Nephron (organoid): ENCODE measurements around the gene PDE6D.
"Not testable (repeated sequence)": the region's sequence is repeated elsewhere in the genome, so short reads cannot be mapped to it uniquely, and the experiment has no call there.

Experiments used
- H3K27ac Mint-ChIP-seq, 3 experiments: 2 replicates each; pipeline ENCODE4 v1.8.0; 2020; ENCODE audit warnings: mixed read lengths in 3 of 3, mild to moderate bottlenecking in 2 of 3, moderate library complexity in 1 of 3
- H3K27me3 Mint-ChIP-seq: 2 replicates; pipeline ENCODE4 v1.8.0; 2021; ENCODE audit warnings: low read depth, mild to moderate bottlenecking, moderate library complexity, mixed read lengths
- H3K36me3 Mint-ChIP-seq: 2 replicates; pipeline ENCODE4 v1.8.0; 2020; ENCODE audit warnings: low read depth, mixed read lengths
- H3K4me1 Mint-ChIP-seq: 2 replicates; pipeline ENCODE4 v1.8.0; 2020; ENCODE audit warnings: mixed read lengths
- H3K4me3 Mint-ChIP-seq, 3 experiments: 2 replicates each; pipeline ENCODE4 v1.8.0; 2020; ENCODE audit warnings: mild to moderate bottlenecking in 3 of 3, mixed read lengths in 3 of 3, moderate library complexity in 2 of 3
- H3K9me3 Mint-ChIP-seq: 2 replicates; pipeline ENCODE4 v1.8.0; 2020; ENCODE audit warnings: mixed read lengths
- TF ChIP-seq, protein P1 (sequence below), 3 experiments: fragments of 200-600 bp; sonication (generic); IDR thresholded peaks; one replicate each; pipeline ENCODE4 v1.5.0; 2021; ENCODE audit warnings: antibody characterized with exemption in 3 of 3; ENCODE audit not compliant: unreplicated experiment in 3 of 3

The PDE6D gene

GRCh38 chr2:231714639-231715498 is 66.2 kb downstream of the PDE6D start:
- Mint-ChIP-seq H3K4me3 (peak overlapping the region; percentile 29 to 57 (median 57)), H3K27me3 (no peaks in the 10 kb centered on the region), H3K36me3 (peaks cover 33% of the 10 kb centered on the region), H3K9me3 (no peaks in the 10 kb centered on the region), H3K27ac (peak overlapping the region; percentile 4 to 71 (median 57)), H3K4me1 (peaks cover 47% of the 10 kb centered on the region)
- TF ChIP-seq, protein P1, sequence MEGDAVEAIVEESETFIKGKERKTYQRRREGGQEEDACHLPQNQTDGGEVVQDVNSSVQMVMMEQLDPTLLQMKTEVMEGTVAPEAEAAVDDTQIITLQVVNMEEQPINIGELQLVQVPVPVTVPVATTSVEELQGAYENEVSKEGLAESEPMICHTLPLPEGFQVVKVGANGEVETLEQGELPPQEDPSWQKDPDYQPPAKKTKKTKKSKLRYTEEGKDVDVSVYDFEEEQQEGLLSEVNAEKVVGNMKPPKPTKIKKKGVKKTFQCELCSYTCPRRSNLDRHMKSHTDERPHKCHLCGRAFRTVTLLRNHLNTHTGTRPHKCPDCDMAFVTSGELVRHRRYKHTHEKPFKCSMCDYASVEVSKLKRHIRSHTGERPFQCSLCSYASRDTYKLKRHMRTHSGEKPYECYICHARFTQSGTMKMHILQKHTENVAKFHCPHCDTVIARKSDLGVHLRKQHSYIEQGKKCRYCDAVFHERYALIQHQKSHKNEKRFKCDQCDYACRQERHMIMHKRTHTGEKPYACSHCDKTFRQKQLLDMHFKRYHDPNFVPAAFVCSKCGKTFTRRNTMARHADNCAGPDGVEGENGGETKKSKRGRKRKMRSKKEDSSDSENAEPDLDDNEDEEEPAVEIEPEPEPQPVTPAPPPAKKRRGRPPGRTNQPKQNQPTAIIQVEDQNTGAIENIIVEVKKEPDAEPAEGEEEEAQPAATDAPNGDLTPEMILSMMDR (IDR thresholded peaks at IDR 0.05; ENCODE audit: unreplicated experiment in 3 of 3): peak; percentile 86 to 93 (median 87)

DNA sequence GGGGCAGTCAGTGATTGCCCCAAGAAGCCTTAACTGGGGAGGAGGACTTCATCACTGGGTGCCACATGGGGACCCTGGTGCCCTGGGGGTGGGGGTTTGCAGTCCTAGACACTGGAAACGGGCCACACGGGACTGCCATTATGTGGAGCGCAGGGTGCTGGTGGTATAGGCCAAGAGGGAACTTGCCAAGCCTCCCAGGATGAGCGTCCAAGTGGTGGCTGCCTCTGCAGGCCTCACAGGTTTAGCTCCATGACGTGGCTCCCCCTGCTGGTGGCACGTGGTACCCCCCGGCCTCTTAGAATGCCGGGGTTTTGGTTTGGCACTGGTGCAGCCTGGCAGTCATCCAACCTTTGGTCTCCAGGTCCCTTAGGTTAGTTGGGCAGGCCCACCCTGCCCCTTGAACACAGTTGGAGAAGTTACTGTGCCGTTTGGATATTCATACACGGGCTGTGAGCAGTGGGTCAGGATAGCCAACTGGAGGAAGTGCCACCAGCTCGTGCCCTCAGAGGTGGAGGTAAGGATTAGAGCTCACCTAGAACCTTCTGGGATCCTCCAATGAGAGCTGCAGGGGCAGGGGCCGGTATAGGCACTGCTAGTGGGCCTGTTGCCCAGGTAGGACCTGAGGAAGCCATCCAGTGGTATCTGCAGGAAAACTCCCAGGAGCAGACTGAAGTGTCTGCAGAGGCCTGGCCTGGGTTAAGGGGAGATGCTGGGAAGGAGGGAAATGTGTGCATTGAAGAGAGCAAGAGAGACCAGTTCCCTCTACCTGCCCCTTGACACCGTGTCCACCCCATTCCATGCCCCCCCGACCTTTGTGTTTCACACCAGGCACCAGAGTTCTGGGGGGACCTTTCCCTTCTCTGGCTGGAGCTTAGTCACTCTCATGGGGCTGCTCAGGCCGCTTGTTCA is 67.1 kb downstream of the PDE6D start:
- no peaks in the 10 kb centered on the region for H3K27me3 Mint-ChIP-seq
- peak overlapping the region; percentile 63 to 79 (median 79) for H3K27ac Mint-ChIP-seq

DNA sequence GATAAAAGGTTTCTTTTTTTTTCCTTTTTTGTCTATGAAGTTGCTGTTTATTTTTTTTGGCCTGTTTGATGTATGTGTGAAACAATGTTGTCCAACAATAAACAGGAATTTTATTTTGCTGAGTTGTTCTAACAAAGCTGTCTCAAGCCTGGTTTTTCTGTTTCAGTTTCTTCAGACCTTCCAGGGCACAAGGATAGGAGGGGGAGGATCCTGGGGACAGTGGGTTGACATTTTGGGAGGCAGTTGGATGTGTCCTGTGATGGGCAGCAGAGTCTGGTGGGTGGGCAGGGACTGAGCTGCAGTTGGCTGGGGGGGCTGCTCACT is 67.7 kb downstream of the PDE6D start:
- peak overlapping the region; percentile 64 to 73 (median 72) for H3K4me3 Mint-ChIP-seq
- H3K27ac Mint-ChIP-seq: peak overlapping the region; percentile 63 to 79 (median 79)
- peaks cover 35% of the 10 kb centered on the region for H3K36me3 Mint-ChIP-seq
- H3K27me3 Mint-ChIP-seq, H3K9me3 Mint-ChIP-seq: not testable (repeated sequence)
- peaks cover 39% of the 10 kb centered on the region for H3K4me1 Mint-ChIP-seq

More for the DNA sequence above, 67.1 kb downstream of the PDE6D start:
- H3K9me3 Mint-ChIP-seq: no peaks in the 10 kb centered on the region
- peak overlapping the region; percentile 64 to 73 (median 72) for H3K4me3 Mint-ChIP-seq
- peaks cover 44% of the 10 kb centered on the region for H3K4me1 Mint-ChIP-seq
- H3K36me3 Mint-ChIP-seq: peaks cover 33% of the 10 kb centered on the region
- TF ChIP-seq, protein P1 (IDR thresholded peaks at IDR 0.05; ENCODE audit: unreplicated experiment in 3 of 3): peak; percentile 84 to 91 (median 90)

- Mint-ChIP-seq H3K4me1 (peaks cover 37% of the 10 kb centered on the region), H3K36me3 (peaks cover 36% of the 10 kb centered on the region), H3K4me3 (peak overlapping the region; percentile 87 to 92 (median 91)), H3K27ac (peak overlapping the region; percentile 62 to 96 (median 94))
- not testable (repeated sequence) for H3K27me3 Mint-ChIP-seq, H3K9me3 Mint-ChIP-seq
Measured at GRCh38 chr2:231712451-231713021, 68.5 kb downstream of the PDE6D start.

DNA sequence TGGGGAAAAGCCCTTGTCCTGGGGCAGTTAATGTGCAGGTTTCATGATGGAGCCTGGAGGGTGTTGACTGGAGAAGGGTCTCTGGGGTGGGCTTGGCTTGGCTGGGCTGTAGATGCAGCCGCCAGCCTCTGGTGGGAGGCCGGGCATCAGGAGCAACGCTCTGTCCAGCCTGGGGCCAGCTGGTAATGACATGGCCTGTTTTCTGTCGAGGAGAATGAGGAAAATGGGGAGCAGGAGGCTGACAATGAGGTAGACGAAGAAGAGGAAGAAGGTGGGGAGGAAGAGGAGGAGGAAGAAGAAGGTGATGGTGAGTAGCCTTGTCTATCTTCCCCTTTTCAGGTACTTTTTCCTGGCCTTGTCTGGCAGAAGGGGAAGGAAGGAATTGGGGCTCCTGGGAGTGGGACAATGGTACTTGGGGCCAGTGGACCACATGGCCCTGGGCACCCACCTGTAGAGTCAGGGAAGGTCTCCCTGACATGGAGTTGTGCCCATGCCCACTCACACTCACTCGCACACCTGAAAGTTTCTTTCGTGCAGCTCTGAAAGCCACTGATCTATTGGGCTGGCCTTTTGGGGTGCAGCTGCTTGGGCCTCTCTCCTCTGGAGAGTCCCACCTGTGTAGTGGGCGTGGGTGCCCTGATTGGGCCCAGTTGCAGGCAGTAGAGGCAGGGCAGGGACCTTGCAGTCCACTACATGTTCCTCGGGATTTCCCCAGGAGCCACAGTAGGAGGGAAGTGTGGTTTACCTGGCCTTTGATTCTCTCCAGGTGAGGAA is 69.2 kb downstream of the PDE6D start:
- TF ChIP-seq, protein P1 (IDR thresholded peaks at IDR 0.05; ENCODE audit: unreplicated experiment in 3 of 3): no peak
- peaks cover 32% of the 10 kb centered on the region for H3K4me1 Mint-ChIP-seq
- peak overlapping the region; percentile 62 to 96 (median 94) for H3K27ac Mint-ChIP-seq
- H3K9me3 Mint-ChIP-seq: peaks cover 3% of the 10 kb centered on the region
- peaks cover 36% of the 10 kb centered on the region for H3K36me3 Mint-ChIP-seq
- H3K4me3 Mint-ChIP-seq: peak overlapping the region; percentile 87 to 92 (median 91)
- no peaks in the 10 kb centered on the region for H3K27me3 Mint-ChIP-seq

GRCh38 chr2:231710799-231711676 is 70.0 kb downstream of the PDE6D start:
- H3K9me3 Mint-ChIP-seq: peaks cover 3% of the 10 kb centered on the region
- H3K27me3 Mint-ChIP-seq: no peaks in the 10 kb centered on the region
- TF ChIP-seq, protein P1 (IDR thresholded peaks at IDR 0.05; ENCODE audit: unreplicated experiment in 3 of 3): no peak
- H3K27ac Mint-ChIP-seq: peak overlapping the region; percentile 62 to 96 (median 94)
- H3K4me3 Mint-ChIP-seq: peak overlapping the region; percentile 87 to 92 (median 91)
- peaks cover 32% of the 10 kb centered on the region for H3K4me1 Mint-ChIP-seq
- peaks cover 36% of the 10 kb centered on the region for H3K36me3 Mint-ChIP-seq
